HepG2 (cell line): ENCODE measurements around the gene FAM24B. TPM values are rescaled to one million over a fixed set of nuclear protein-coding genes. Genes with fewer than 3 reads are reported as not detected.

Experiments used
- ATAC-seq: fragments of 200-7000 bp; cut with Tn5 transposase; 3 replicates; pipeline ENCODE4 v1.9.1; 2020; ENCODE audit warnings: mild to moderate bottlenecking, moderate library complexity
- BruUV-seq: library from RNA; stranded (reverse); fragments of 400-500 nt; replicated peaks from 2 replicates; lab custom pipeline; 2021; lab: Mats Ljungman, UMichigan
- CTCF ChIA-PET: fragments of 300-600 bp; formaldehyde crosslinking; extraction: SDS; loops from one replicate; lab custom pipeline; 2021; ENCODE audit warnings: low total read pairs, inconsistent platforms, low intra/inter-chr PET ratio; lab: Yijun Ruan, JAX
- POLR2A ChIA-PET: fragments of 350-600 bp; sonication (Branson Sonifier 250); formaldehyde crosslinking; loops from one replicate; lab custom pipeline; 2020; ENCODE audit warnings: antibody characterized with exemption, inconsistent platforms; lab: Yijun Ruan, JAX
- DNase-seq: peaks from one replicate; pipeline ENCODE4 v3.0.0-alpha.2; 2015; ENCODE audit warnings: low spot score
- FAIRE-seq: peaks from 3 replicates; lab custom pipeline; 2011; peaks lifted over from hg19 to GRCh38; lab: Jason Lieb, UNC
- H2AFZ ChIP-seq: one replicate; pipeline ENCODE4 v1.6.1; 2011; ENCODE audit warnings: low read length, inconsistent platforms
- H3K27ac ChIP-seq: fragments of 300-600 bp; 3 replicates; pipeline ENCODE4 v1.8.0; 2011; ENCODE audit warnings: mixed run types, mild to moderate bottlenecking, mixed read lengths, low read length, inconsistent platforms; ENCODE audit not compliant: insufficient read depth; ENCODE audit errors: extremely low read length
- H3K27me3 ChIP-seq, 2 experiments: fragments of 200-600 bp in 1 of 2; 2 replicates in 1 of 2; 3 replicates in 1 of 2; pipeline versions ENCODE4 v1.6.0 to v1.8.0; 2011; ENCODE audit warnings: low read length in 2 of 2, mild to moderate bottlenecking in 2 of 2, moderate library complexity in 2 of 2, inconsistent platforms in 1 of 2; ENCODE audit not compliant: insufficient read depth in 2 of 2, control insufficient read depth in 1 of 2
- H3K36me3 ChIP-seq, 2 experiments: fragments of 200-600 bp in 1 of 2; replicated peaks in 1 of 2; 2 replicates in 1 of 2; 3 replicates in 1 of 2; pipeline versions ENCODE4 v1.5.1 to v1.8.0; 2011; ENCODE audit warnings: low read length in 2 of 2, inconsistent platforms in 1 of 2; ENCODE audit not compliant: insufficient read depth in 2 of 2, control insufficient read depth in 1 of 2
- H3K4me1 ChIP-seq: 2 replicates; pipeline ENCODE4 v1.5.1; 2012; ENCODE audit warnings: low read length, inconsistent platforms; ENCODE audit not compliant: insufficient read depth
- H3K4me2 ChIP-seq: 2 replicates; pipeline ENCODE4 v1.6.0; 2011; ENCODE audit warnings: low read depth, low read length, inconsistent platforms
- H3K4me3 ChIP-seq, 3 experiments: fragments of 200-600 bp in 1 of 3; sonication (generic), shearing (Covaris generic) in 1 of 3; replicated peaks in 1 of 3; 2 replicates each; pipeline ENCODE4 v1.5.1; 2011 to 2016; ENCODE audit warnings: low read length in 3 of 3, inconsistent platforms in 2 of 3, low read depth in 2 of 3, mild to moderate bottlenecking in 2 of 3, control low read depth in 1 of 3, mixed read lengths in 1 of 3; ENCODE audit not compliant: insufficient read depth in 1 of 3
- H3K79me2 ChIP-seq: one replicate; pipeline ENCODE4 v1.6.1; 2011; ENCODE audit warnings: low read length, inconsistent platforms; ENCODE audit not compliant: insufficient read depth
- H3K9ac ChIP-seq: 2 replicates; pipeline ENCODE4 v1.6.0; 2011; ENCODE audit warnings: mild to moderate bottlenecking, low read depth, low read length, inconsistent platforms; ENCODE audit not compliant: insufficient read depth
- H3K9me3 ChIP-seq: 2 replicates; pipeline ENCODE4 v1.5.1; 2012; ENCODE audit warnings: mild to moderate bottlenecking, low read length
- H4K20me1 ChIP-seq: 2 replicates; pipeline ENCODE4 v1.6.0; 2011; ENCODE audit warnings: inconsistent platforms, mild to moderate bottlenecking, low read length, moderate library complexity; ENCODE audit not compliant: insufficient read depth
- ZNF350 ChIP-seq: sonication (generic); formaldehyde crosslinking; IDR thresholded peaks from 2 replicates; pipeline ENCODE4 v1.4.0; 2020; ENCODE audit warnings: mild to moderate bottlenecking, low read depth, missing genetic modification reagents, borderline replicate concordance
- ZNF768 ChIP-seq: sonication (generic); formaldehyde crosslinking; IDR thresholded peaks from 2 replicates; pipeline ENCODE4 v1.4.0; 2020; ENCODE audit warnings: missing genetic modification reagents
- ZZZ3 ChIP-seq: sonication (generic); formaldehyde crosslinking; IDR thresholded peaks from 2 replicates; pipeline ENCODE4 v1.4.0; 2020; ENCODE audit warnings: missing genetic modification reagents, mild to moderate bottlenecking, borderline replicate concordance
- WGBS: methylation state at CpG from one replicate; pipeline ENCODE4 v1.1.6; 2017; ENCODE audit warnings: low lambda C conversion rate; 5-methylcytosine and 5-hydroxymethylcytosine counted together
- in situ Hi-C: cut with HindIII; loops from 2 replicates; pipeline ENCODE4 v1.10.0; 2017; ENCODE audit warnings: low pct_unique_long_range_greater_than_20kb; ENCODE audit not compliant: extremely low pct_ligation_motif_present
- intact Hi-C: fragments of 100-400 bp; cut with micrococcal nuclease; formaldehyde crosslinking; loops from one replicate; pipeline ENCODE4 v1.10.0; 2022; ENCODE audit not compliant: unreplicated experiment
- polyA plus RNA-seq, 8 experiments: library from polyadenylated mRNA; depleted of rRNA in 3 of 8; stranded (reverse) in 7 of 8; unstranded in 1 of 8; fragments of >200 nt; fragmentation: Illumina TruSeq in 4 of 8; extraction: Trizol in 4 of 8; gene quantifications; 2 replicates each; pipeline versions ENCODE4 v1.2.1 to v1.2.3, GENCODE V29; 2011 to 2016; ENCODE audit warnings: low read depth in 4 of 8, missing spikeins in 1 of 8, mixed read lengths in 1 of 8; ENCODE audit not compliant: insufficient read depth in 1 of 8
- total RNA-seq, 5 experiments: library from RNA; depleted of rRNA; stranded (reverse); fragments of >200 nt; fragmentation: Illumina TruSeq; extraction: Trizol; gene quantifications; 2 replicates each; pipeline ENCODE4 v1.2.3, GENCODE V29; 2016; ENCODE audit warnings: low read depth in 1 of 5
- TF ChIP-seq, protein P1 (sequence below): sonication (generic); formaldehyde crosslinking; IDR thresholded peaks from 2 replicates; pipeline ENCODE4 v1.5.0; 2020; ENCODE audit warnings: missing genetic modification reagents, mild to moderate bottlenecking, borderline replicate concordance

FAM24B gene
- total and polyA plus RNA-seq, 2 of the 13 experiments (the other 11 are each of a cell fraction or from before 2014, with no cell fraction given) = 1.9 to 3.0 TPM

DNA sequence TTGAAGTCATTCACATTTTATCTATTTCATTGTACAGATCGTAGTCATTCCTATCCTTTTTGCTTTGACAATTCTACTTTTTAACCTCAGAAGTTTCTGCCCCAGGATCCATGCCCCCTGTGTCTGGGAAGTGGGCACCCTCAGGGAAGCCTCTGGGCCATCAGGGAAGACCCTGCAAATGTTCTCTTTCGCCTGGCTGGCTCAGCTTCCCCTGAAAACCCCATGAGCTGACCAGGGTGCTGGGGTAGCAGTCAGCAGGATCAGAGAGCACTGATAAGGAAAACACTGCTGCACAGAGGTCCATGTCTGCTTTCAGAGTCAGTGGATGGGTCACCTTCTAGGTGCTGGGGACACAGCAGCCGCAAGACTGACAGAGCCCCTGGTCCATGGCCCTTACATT is 57.6 kb downstream of the FAM24B start:
- intact Hi-C loops = no loop called here
- H3K27ac ChIP-seq = no peak overlapping the region
- no TSS peak for BruUV-seq
- no peak overlapping the region for H3K9ac ChIP-seq
- no peaks in the 10 kb centered on the region for H3K9me3 ChIP-seq
- H3K4me2 ChIP-seq = no peak overlapping the region
- FAIRE-seq (no peak), DNase-seq (no peak), ATAC-seq (no peak)
- in situ Hi-C loops = no loop called here
- no peak overlapping the region for H2AFZ ChIP-seq
- POLR2A ChIA-PET = no interaction called here
- no peaks in the 10 kb centered on the region for H4K20me1 ChIP-seq
- no peak for TF ChIP-seq ZZZ3
- TF ChIP-seq, protein P1, sequence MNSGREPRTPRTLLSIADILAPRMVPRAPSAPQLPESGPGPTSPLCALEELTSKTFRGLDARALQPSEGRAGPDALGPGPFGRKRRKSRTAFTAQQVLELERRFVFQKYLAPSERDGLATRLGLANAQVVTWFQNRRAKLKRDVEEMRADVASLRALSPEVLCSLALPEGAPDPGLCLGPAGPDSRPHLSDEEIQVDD = no peak
- TF ChIP-seq ZNF768 (CRISPR knock-in tag) = no peak
- H3K4me3 ChIP-seq = no peak overlapping the region
- no peaks in the 10 kb centered on the region for H3K4me1 ChIP-seq
- H3K27me3 ChIP-seq = peaks cover 1 to 37% of the 10 kb centered on the region in 2 experiments; a peak in 4 of 5 replicates
- H3K36me3 ChIP-seq = no peaks in the 10 kb centered on the region
- no peaks in the 10 kb centered on the region for H3K79me2 ChIP-seq
- WGBS = 0% methylated on average over 3 of the region's 3 CpGs
- CTCF ChIA-PET = no interaction called here

DNA sequence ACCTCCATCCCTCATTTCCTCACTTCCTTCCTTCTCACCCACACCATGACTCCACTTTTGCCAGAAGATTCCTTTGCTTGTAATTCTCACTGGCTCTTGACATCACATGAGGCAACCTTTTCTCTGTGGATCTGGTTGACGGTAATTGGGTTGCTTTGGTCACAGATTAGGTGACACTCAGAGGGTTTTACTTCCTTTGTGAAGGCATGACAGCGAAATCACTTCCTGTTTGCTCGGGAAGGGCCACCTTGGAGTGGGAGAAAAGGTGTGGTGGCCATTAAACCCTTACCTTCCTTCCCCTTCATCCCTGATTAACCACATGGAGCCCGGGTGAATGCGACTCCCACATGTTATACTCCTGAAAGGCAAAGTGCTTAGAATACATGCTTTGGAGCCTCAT is 63.9 kb downstream of the FAM24B start:
- H3K36me3 ChIP-seq = no peaks in the 10 kb centered on the region
- H4K20me1 ChIP-seq = no peaks in the 10 kb centered on the region
- no peak for FAIRE-seq
- H3K4me2 ChIP-seq = no peak overlapping the region
- in situ Hi-C loops = no loop called here
- H3K9ac ChIP-seq = no peak overlapping the region
- peaks cover 1 to 44% of the 10 kb centered on the region in 2 experiments; a peak in 4 of 5 replicates for H3K27me3 ChIP-seq
- no TSS peak for BruUV-seq
- H3K9me3 ChIP-seq = no peaks in the 10 kb centered on the region
- H3K4me3 ChIP-seq = no peak overlapping the region
- DNase-seq = no peak
- POLR2A ChIA-PET = no interaction called here
- no peak for TF ChIP-seq ZNF350 (CRISPR knock-in tag)
- no peaks in the 10 kb centered on the region for H3K4me1 ChIP-seq
- CTCF ChIA-PET = no interaction called here
- H2AFZ ChIP-seq = no peak overlapping the region
- H3K79me2 ChIP-seq = no peaks in the 10 kb centered on the region
- WGBS = 15% methylated on average over 4 of the region's 5 CpGs
- ATAC-seq = no peak
- intact Hi-C loops = no loop called here
- H3K27ac ChIP-seq = no peak overlapping the region
